GM21825 (cell line): ENCODE data around the gene ISLR.

Experiments
- ATAC-seq: cut with Tn5 transposase; IDR thresholded peaks from one replicate; pipeline ENCODE4 v1.9.1; 2021; ENCODE audit warnings: mild to moderate bottlenecking, moderate library complexity; ENCODE audit not compliant: unreplicated experiment

ISLR gene

GRCh38 chr15:74170875-74171578 is 2.5 kb upstream of the ISLR start:
- ATAC-seq = no peak

- no peak for ATAC-seq
Measured at GRCh38 chr15:74171965-74172541, 1.5 kb upstream of the ISLR start.

- ATAC-seq = no peak
Measured at GRCh38 chr15:74172701-74173379, 670 bp upstream of the ISLR start.

- ATAC-seq = no peak
Measured at GRCh38 chr15:74174219-74174957, 878 bp downstream of the ISLR start.

GRCh38 chr15:74174958-74175253 is 1.4 kb downstream of the ISLR start:
- no peak for ATAC-seq

GRCh38 chr15:74175271-74176191 is 2.0 kb downstream of the ISLR start:
- no peak for ATAC-seq

- ATAC-seq = no peak
Measured at GRCh38 chr15:74176262-74177214, 3.0 kb downstream of the ISLR start.

GRCh38 chr15:74178326-74179100 is 5.0 kb downstream of the ISLR start:
- no peak for ATAC-seq

GRCh38 chr15:74179101-74179841 is 5.8 kb downstream of the ISLR start:
- no peak for ATAC-seq

- no peak for ATAC-seq
Measured at GRCh38 chr15:74179983-74180880, 6.7 kb downstream of the ISLR start.

- ATAC-seq = no peak
Measured at GRCh38 chr15:74180881-74181602, 7.5 kb downstream of the ISLR start.

GRCh38 chr15:74182131-74182530 is 8.6 kb downstream of the ISLR start:
- no peak for ATAC-seq

GRCh38 chr15:74184582-74185091 is 11.1 kb downstream of the ISLR start:
- no peak for ATAC-seq

- no peak for ATAC-seq
Measured at GRCh38 chr15:74185710-74186348, 12.3 kb downstream of the ISLR start.

- no peak for ATAC-seq
Measured at GRCh38 chr15:74188216-74188615, 14.7 kb downstream of the ISLR start.

- ATAC-seq = no peak
Measured at GRCh38 chr15:74191798-74192197, 18.3 kb downstream of the ISLR start.
